GM23338 (cell line): ENCODE measurements around the gene FAM117B. TPM values are rescaled to one million over a fixed set of nuclear protein-coding genes. Genes with fewer than 3 reads are reported as not detected.

Experiments
- ATAC-seq: fragments of 200-7000 bp; cut with Tn5 transposase; 3 replicates; pipeline ENCODE4 v1.9.1; 2020
- DNase-seq: peaks from one replicate; pipeline ENCODE4 v3.0.0-alpha.2; 2015; ENCODE audit warnings: low spot score
- H2AFZ ChIP-seq: fragments of 200-600 bp; sonication (generic); 2 replicates; pipeline ENCODE4 v1.8.0; 2016; ENCODE audit warnings: antibody characterized with exemption, mild to moderate bottlenecking, moderate library complexity
- H3F3A ChIP-seq: fragments of 200-600 bp; sonication (generic); replicated peaks from 2 replicates; pipeline ENCODE4 v1.8.0; 2017; ENCODE audit warnings: antibody characterized with exemption, mixed run types, low read depth
- H3K27ac ChIP-seq: fragments of 200-600 bp; sonication (generic); 2 replicates; pipeline ENCODE4 v1.6.1; 2016; ENCODE audit warnings: low read depth
- H3K27me3 ChIP-seq: fragments of 200-600 bp; sonication (generic); 2 replicates; pipeline ENCODE4 v1.8.0; 2016; ENCODE audit warnings: mild to moderate bottlenecking, mixed run types, moderate library complexity; ENCODE audit not compliant: insufficient read depth
- H3K36me3 ChIP-seq: fragments of 200-600 bp; sonication (generic); 2 replicates; pipeline ENCODE4 v1.8.0; 2016; ENCODE audit warnings: mild to moderate bottlenecking; ENCODE audit not compliant: insufficient read depth
- H3K4me1 ChIP-seq: fragments of 200-600 bp; sonication (generic); 2 replicates; pipeline ENCODE4 v1.8.0; 2016; ENCODE audit warnings: mild to moderate bottlenecking, moderate library complexity; ENCODE audit not compliant: insufficient read depth
- H3K4me2 ChIP-seq: fragments of 200-600 bp; sonication (generic); 2 replicates; pipeline ENCODE4 v1.7.1; 2017; ENCODE audit warnings: mixed run types
- H3K4me3 ChIP-seq: fragments of 200-600 bp; sonication (generic); 2 replicates; pipeline ENCODE4 v1.6.1; 2016; ENCODE audit warnings: mixed run types
- H3K79me2 ChIP-seq: fragments of 200-600 bp; sonication (generic); replicated peaks from 2 replicates; pipeline ENCODE4 v1.8.0; 2017; ENCODE audit warnings: mild to moderate bottlenecking; ENCODE audit not compliant: insufficient read depth
- H3K9me2 ChIP-seq: fragments of 200-600 bp; sonication (generic); 2 replicates; pipeline ENCODE4 v1.8.0; 2017; ENCODE audit not compliant: insufficient read depth
- H4K20me1 ChIP-seq: fragments of 200-600 bp; sonication (generic); replicated peaks from 2 replicates; pipeline ENCODE4 v1.8.0; 2017; ENCODE audit warnings: mild to moderate bottlenecking; ENCODE audit not compliant: insufficient read depth
- H3K27ac Mint-ChIP-seq: 2 replicates; pipeline ENCODE4 v1.8.0; 2020; ENCODE audit warnings: inconsistent platforms, mild to moderate bottlenecking, moderate library complexity, mixed read lengths
- H3K27me3 Mint-ChIP-seq: 3 replicates; pipeline ENCODE4 v1.8.0; 2022; ENCODE audit warnings: low read depth, mild to moderate bottlenecking, moderate library complexity, mixed read lengths, inconsistent platforms; ENCODE audit not compliant: insufficient read depth, poor library complexity
- H3K36me3 Mint-ChIP-seq: 3 replicates; pipeline ENCODE4 v1.8.0; 2021; ENCODE audit warnings: low read depth, mild to moderate bottlenecking, inconsistent platforms, moderate library complexity, mixed read lengths
- H3K4me1 Mint-ChIP-seq: 3 replicates; pipeline ENCODE4 v1.8.0; 2020; ENCODE audit warnings: mild to moderate bottlenecking, inconsistent platforms, mixed read lengths
- H3K4me3 Mint-ChIP-seq: 3 replicates; pipeline ENCODE4 v1.8.0; 2021; ENCODE audit warnings: moderate library complexity, mild to moderate bottlenecking, inconsistent platforms, mixed read lengths
- H3K9me3 Mint-ChIP-seq: 3 replicates; pipeline ENCODE4 v1.8.0; 2020; ENCODE audit warnings: moderate library complexity, mild to moderate bottlenecking, inconsistent platforms, mixed read lengths
- CREB1 ChIP-seq: fragments of 250-450 bp; sonication (Bioruptor Pico); IDR thresholded peaks from 2 replicates; pipeline ENCODE4 v1.5.0; 2020; ENCODE audit warnings: low read depth, mild to moderate bottlenecking, moderate library complexity
- EZH2phosphoT487 ChIP-seq: fragments of 200-600 bp; sonication (generic); IDR thresholded peaks from one replicate; pipeline ENCODE4 v1.8.1; 2018; ENCODE audit warnings: antibody characterized with exemption; ENCODE audit not compliant: unreplicated experiment
- JUNB ChIP-seq: IDR thresholded peaks from one replicate; pipeline ENCODE4 v1.6.1; 2016; ENCODE audit warnings: antibody characterized with exemption; ENCODE audit not compliant: unreplicated experiment
- NANOG ChIP-seq: IDR thresholded peaks from 2 replicates; pipeline ENCODE4 v1.6.1; 2016; ENCODE audit warnings: antibody characterized with exemption, borderline replicate concordance
- POLR2AphosphoS5 ChIP-seq: IDR thresholded peaks from 2 replicates; pipeline ENCODE4 v1.6.1; 2016; ENCODE audit warnings: antibody characterized with exemption, low read depth
- STAT1 ChIP-seq: IDR thresholded peaks from one replicate; pipeline ENCODE4 v1.6.1; 2016; ENCODE audit warnings: antibody characterized with exemption; ENCODE audit not compliant: unreplicated experiment
- ZNF114 ChIP-seq: fragments of 250-450 bp; sonication (Bioruptor Pico); IDR thresholded peaks from 2 replicates; pipeline ENCODE4 v1.5.0; 2020; ENCODE audit warnings: mild to moderate bottlenecking, moderate library complexity
- ZNF331 ChIP-seq: fragments of 250-450 bp; sonication (Bioruptor Pico); IDR thresholded peaks from 2 replicates; pipeline ENCODE4 v1.5.0; 2020; ENCODE audit warnings: low read depth, mild to moderate bottlenecking, moderate library complexity
- polyA plus RNA-seq: library from polyadenylated mRNA; unstranded; fragments of >200 nt; fragmentation: Nextera tagmentation; extraction: Ambion mirVana; gene quantifications from 2 replicates; pipeline ENCODE4 v1.2.1, GENCODE V29; 2016
- total RNA-seq: library from RNA; depleted of rRNA; stranded (reverse); fragments of >200 nt; shearing (Covaris generic); gene quantifications from 2 replicates; pipeline ENCODE4 v1.2.3, GENCODE V29; 2014
- TF ChIP-seq, protein P1 (sequence below): fragments of 250-450 bp; sonication (Bioruptor Pico); IDR thresholded peaks from 2 replicates; pipeline ENCODE4 v1.5.0; 2020; ENCODE audit warnings: mild to moderate bottlenecking, moderate library complexity
- TF ChIP-seq, protein P2 (sequence below): IDR thresholded peaks from 2 replicates; pipeline ENCODE4 v1.6.1; 2016; ENCODE audit warnings: antibody characterized with exemption
- TF ChIP-seq, protein P3 (sequence below), 2 experiments: fragments of 200-600 bp in 1 of 2; sonication (generic) in 1 of 2; conservative IDR thresholded peaks; 2 replicates each; pipeline versions ENCODE4 v1.5.1 to v1.6.1; 2016 to 2017; ENCODE audit warnings: antibody characterized with exemption in 2 of 2, low read depth in 2 of 2, mild to moderate bottlenecking in 2 of 2, moderate library complexity in 1 of 2
- TF ChIP-seq, protein P4 (sequence below): IDR thresholded peaks from one replicate; pipeline ENCODE4 v1.6.1; 2018; ENCODE audit warnings: antibody characterized with exemption; ENCODE audit not compliant: unreplicated experiment

Gene FAM117B
- total and polyA plus RNA-seq, 2 experiments from 2014 or later: 8.4 to 23.0 TPM

DNA sequence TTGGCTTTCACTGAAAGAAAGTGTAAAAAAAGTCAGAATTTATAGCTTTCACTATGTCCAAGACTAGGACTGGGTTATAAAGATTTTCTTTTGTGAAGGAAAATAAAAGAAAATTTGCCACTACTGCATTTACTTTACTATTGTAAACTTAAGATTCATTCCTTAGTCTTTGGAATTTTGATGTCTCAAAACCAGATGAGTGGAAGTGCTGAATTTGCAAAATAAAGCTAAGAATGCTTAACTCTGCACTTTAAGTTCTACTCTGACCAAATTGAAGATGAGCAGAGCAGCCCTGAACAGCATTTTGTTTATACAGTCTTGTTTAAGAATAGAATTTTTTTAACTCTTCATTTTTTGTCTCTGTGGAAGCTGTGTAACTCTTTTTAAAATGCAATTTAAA lies 134.4 kb downstream of the FAM117B start (continued):
- TF ChIP-seq, protein P1, sequence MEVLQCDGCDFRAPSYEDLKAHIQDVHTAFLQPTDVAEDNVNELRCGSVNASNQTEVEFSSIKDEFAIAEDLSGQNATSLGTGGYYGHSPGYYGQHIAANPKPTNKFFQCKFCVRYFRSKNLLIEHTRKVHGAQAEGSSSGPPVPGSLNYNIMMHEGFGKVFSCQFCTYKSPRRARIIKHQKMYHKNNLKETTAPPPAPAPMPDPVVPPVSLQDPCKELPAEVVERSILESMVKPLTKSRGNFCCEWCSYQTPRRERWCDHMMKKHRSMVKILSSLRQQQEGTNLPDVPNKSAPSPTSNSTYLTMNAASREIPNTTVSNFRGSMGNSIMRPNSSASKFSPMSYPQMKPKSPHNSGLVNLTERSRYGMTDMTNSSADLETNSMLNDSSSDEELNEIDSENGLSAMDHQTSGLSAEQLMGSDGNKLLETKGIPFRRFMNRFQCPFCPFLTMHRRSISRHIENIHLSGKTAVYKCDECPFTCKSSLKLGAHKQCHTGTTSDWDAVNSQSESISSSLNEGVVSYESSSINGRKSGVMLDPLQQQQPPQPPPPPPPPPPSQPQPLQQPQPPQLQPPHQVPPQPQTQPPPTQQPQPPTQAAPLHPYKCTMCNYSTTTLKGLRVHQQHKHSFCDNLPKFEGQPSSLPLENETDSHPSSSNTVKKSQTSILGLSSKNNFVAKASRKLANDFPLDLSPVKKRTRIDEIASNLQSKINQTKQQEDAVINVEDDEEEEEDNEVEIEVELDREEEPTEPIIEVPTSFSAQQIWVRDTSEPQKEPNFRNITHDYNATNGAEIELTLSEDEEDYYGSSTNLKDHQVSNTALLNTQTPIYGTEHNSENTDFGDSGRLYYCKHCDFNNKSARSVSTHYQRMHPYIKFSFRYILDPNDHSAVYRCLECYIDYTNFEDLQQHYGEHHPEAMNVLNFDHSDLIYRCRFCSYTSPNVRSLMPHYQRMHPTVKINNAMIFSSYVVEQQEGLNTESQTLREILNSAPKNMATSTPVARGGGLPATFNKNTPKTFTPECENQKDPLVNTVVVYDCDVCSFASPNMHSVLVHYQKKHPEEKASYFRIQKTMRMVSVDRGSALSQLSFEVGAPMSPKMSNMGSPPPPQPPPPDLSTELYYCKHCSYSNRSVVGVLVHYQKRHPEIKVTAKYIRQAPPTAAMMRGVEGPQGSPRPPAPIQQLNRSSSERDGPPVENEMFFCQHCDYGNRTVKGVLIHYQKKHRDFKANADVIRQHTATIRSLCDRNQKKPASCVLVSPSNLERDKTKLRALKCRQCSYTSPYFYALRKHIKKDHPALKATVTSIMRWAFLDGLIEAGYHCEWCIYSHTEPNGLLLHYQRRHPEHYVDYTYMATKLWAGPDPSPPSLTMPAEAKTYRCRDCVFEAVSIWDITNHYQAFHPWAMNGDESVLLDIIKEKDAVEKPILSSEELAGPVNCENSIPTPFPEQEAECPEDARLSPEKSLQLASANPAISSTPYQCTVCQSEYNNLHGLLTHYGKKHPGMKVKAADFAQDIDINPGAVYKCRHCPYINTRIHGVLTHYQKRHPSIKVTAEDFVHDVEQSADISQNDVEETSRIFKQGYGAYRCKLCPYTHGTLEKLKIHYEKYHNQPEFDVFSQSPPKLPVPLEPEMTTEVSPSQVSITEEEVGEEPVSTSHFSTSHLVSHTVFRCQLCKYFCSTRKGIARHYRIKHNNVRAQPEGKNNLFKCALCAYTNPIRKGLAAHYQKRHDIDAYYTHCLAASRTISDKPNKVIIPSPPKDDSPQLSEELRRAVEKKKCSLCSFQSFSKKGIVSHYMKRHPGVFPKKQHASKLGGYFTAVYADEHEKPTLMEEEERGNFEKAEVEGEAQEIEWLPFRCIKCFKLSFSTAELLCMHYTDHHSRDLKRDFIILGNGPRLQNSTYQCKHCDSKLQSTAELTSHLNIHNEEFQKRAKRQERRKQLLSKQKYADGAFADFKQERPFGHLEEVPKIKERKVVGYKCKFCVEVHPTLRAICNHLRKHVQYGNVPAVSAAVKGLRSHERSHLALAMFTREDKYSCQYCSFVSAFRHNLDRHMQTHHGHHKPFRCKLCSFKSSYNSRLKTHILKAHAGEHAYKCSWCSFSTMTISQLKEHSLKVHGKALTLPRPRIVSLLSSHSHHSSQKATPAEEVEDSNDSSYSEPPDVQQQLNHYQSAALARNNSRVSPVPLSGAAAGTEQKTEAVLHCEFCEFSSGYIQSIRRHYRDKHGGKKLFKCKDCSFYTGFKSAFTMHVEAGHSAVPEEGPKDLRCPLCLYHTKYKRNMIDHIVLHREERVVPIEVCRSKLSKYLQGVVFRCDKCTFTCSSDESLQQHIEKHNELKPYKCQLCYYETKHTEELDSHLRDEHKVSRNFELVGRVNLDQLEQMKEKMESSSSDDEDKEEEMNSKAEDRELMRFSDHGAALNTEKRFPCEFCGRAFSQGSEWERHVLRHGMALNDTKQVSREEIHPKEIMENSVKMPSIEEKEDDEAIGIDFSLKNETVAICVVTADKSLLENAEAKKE (CRISPR knock-in tag): no peak
- no peak for TF ChIP-seq ZNF114 (CRISPR knock-in tag)
- TF ChIP-seq, protein P2, sequence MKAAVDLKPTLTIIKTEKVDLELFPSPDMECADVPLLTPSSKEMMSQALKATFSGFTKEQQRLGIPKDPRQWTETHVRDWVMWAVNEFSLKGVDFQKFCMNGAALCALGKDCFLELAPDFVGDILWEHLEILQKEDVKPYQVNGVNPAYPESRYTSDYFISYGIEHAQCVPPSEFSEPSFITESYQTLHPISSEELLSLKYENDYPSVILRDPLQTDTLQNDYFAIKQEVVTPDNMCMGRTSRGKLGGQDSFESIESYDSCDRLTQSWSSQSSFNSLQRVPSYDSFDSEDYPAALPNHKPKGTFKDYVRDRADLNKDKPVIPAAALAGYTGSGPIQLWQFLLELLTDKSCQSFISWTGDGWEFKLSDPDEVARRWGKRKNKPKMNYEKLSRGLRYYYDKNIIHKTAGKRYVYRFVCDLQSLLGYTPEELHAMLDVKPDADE: no peak
- no peak for TF ChIP-seq ZNF331 (CRISPR knock-in tag)

DNA sequence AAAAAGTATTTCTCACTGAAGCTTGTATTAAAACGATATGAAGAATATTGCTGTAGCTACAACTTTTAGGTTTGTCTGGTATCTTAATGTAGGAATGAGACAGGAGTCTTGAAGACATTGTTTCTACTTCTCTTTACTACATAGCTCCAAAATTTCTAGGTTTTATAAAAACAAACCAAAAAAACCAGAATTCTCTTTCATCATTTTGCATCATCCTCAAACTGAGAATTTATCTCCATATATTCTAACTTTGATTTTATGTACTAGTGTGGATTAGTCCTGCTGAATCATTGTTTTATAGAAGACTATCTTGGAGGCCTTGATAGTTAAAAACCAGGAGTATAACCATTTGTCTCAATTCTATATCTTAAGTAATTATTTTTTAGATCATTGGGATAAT lies 136.6 kb downstream of the FAM117B start:
- no peaks in the 10 kb centered on the region for H3K27me3 Mint-ChIP-seq
- Histone ChIP-seq H4K20me1 (no peaks in the 10 kb centered on the region), H3K9me2 (no peaks in the 10 kb centered on the region), H3F3A (no peaks in the 10 kb centered on the region), H3K4me2 (no peak overlapping the region), H3K27me3 (no peaks in the 10 kb centered on the region), H3K36me3 (no peaks in the 10 kb centered on the region), H2AFZ (no peak overlapping the region), H3K79me2 (no peaks in the 10 kb centered on the region), H3K4me1 (peaks cover 17% of the 10 kb centered on the region), H3K4me3 (no peak overlapping the region), H3K27ac (no peak overlapping the region)
- no peaks in the 10 kb centered on the region for H3K9me3 Mint-ChIP-seq
- H3K36me3 Mint-ChIP-seq: peaks cover 9% of the 10 kb centered on the region; the same call in 2 of the 3 replicates
- no peak overlapping the region for H3K27ac Mint-ChIP-seq
- peaks cover 6% of the 10 kb centered on the region for H3K4me1 Mint-ChIP-seq
- H3K4me3 Mint-ChIP-seq: no peak overlapping the region
- no peak for ATAC-seq
- no peak for DNase-seq
- TF ChIP-seq EZH2phosphoT487 (no peak), POLR2AphosphoS5 (no peak), JUNB (no peak), ZNF331 (CRISPR knock-in tag) (no peak), STAT1 (no peak), ZNF114 (CRISPR knock-in tag) (no peak), CREB1 (CRISPR knock-in tag) (no peak), NANOG (no peak)
- TF ChIP-seq, protein P2: no peak
- TF ChIP-seq, protein P3, sequence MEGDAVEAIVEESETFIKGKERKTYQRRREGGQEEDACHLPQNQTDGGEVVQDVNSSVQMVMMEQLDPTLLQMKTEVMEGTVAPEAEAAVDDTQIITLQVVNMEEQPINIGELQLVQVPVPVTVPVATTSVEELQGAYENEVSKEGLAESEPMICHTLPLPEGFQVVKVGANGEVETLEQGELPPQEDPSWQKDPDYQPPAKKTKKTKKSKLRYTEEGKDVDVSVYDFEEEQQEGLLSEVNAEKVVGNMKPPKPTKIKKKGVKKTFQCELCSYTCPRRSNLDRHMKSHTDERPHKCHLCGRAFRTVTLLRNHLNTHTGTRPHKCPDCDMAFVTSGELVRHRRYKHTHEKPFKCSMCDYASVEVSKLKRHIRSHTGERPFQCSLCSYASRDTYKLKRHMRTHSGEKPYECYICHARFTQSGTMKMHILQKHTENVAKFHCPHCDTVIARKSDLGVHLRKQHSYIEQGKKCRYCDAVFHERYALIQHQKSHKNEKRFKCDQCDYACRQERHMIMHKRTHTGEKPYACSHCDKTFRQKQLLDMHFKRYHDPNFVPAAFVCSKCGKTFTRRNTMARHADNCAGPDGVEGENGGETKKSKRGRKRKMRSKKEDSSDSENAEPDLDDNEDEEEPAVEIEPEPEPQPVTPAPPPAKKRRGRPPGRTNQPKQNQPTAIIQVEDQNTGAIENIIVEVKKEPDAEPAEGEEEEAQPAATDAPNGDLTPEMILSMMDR (conservative IDR thresholded peaks at IDR 0.05; ENCODE audit: low read depth in 2 of 2): no peak
- TF ChIP-seq, protein P4, sequence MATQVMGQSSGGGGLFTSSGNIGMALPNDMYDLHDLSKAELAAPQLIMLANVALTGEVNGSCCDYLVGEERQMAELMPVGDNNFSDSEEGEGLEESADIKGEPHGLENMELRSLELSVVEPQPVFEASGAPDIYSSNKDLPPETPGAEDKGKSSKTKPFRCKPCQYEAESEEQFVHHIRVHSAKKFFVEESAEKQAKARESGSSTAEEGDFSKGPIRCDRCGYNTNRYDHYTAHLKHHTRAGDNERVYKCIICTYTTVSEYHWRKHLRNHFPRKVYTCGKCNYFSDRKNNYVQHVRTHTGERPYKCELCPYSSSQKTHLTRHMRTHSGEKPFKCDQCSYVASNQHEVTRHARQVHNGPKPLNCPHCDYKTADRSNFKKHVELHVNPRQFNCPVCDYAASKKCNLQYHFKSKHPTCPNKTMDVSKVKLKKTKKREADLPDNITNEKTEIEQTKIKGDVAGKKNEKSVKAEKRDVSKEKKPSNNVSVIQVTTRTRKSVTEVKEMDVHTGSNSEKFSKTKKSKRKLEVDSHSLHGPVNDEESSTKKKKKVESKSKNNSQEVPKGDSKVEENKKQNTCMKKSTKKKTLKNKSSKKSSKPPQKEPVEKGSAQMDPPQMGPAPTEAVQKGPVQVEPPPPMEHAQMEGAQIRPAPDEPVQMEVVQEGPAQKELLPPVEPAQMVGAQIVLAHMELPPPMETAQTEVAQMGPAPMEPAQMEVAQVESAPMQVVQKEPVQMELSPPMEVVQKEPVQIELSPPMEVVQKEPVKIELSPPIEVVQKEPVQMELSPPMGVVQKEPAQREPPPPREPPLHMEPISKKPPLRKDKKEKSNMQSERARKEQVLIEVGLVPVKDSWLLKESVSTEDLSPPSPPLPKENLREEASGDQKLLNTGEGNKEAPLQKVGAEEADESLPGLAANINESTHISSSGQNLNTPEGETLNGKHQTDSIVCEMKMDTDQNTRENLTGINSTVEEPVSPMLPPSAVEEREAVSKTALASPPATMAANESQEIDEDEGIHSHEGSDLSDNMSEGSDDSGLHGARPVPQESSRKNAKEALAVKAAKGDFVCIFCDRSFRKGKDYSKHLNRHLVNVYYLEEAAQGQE: no peak
